Nephron progenitor cell (in vitro differentiated cells): ENCODE data around the gene PAX6.
A peak's percentile ranks its signal among the peaks of the same experiment; 100 is the strongest.

Source experiments
- DNase-seq: peaks from one replicate; pipeline ENCODE4 v3.0.0; 2021
- H3K27ac Mint-ChIP-seq: 2 replicates; pipeline ENCODE4 v1.8.0; 2021; ENCODE audit warnings: mild to moderate bottlenecking, moderate library complexity, mixed read lengths
- H3K27me3 Mint-ChIP-seq: 2 replicates; pipeline ENCODE4 v1.8.0; 2021; ENCODE audit warnings: mild to moderate bottlenecking, low read depth, mixed read lengths; ENCODE audit not compliant: poor library complexity
- H3K36me3 Mint-ChIP-seq: 2 replicates; pipeline ENCODE4 v1.8.0; 2021; ENCODE audit warnings: low read depth, mixed read lengths
- H3K4me1 Mint-ChIP-seq: 2 replicates; pipeline ENCODE4 v1.8.0; 2021; ENCODE audit warnings: mixed read lengths
- H3K4me3 Mint-ChIP-seq: 2 replicates; pipeline ENCODE4 v1.8.0; 2021; ENCODE audit warnings: mild to moderate bottlenecking, moderate library complexity, mixed read lengths
- H3K9me3 Mint-ChIP-seq: 2 replicates; pipeline ENCODE4 v1.8.0; 2021; ENCODE audit warnings: mild to moderate bottlenecking, moderate library complexity, mixed read lengths
- CTCF ChIP-seq: fragments of 200-600 bp; sonication (generic); IDR thresholded peaks from 2 replicates; pipeline ENCODE4 v1.5.0; 2021; ENCODE audit warnings: antibody characterized with exemption

The PAX6 gene

DNA sequence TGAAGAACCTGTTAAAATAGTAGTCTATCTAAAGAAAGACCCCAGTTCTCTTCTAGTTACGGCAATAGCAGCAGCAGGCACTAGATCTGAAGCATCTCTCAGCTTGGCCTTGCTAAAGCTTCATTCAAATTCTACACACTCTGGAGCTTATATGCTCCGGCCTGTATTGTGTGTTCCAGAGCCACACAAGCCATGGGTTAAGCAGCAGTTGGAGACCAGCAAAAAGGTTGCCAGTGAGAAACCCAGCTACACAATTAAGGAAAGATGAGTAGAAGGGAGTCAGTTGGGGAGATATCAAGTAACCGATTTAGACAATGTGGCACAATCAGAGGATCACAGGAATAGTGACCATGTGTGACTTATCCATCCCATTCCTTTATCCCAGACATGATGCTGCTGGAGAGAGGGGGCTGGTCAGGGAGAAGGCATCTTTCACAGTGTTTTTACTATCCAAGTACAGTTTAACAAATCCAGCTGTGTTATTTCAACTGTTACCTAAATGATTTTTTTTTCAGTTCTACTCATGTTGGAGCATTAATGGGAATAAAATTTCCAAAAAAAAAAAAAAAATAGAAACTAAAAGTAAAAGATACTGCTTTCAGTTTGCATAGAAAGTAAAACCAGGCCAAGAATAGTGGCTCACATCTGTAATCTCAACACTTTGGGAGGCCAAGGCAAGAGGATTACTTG lies 41.0 kb downstream of the PAX6 start:
- TF ChIP-seq CTCF = no peak
- H3K36me3 Mint-ChIP-seq = no peaks in the 10 kb centered on the region
- no peak for DNase-seq
- H3K4me1 Mint-ChIP-seq = no peaks in the 10 kb centered on the region
- no peaks in the 10 kb centered on the region for H3K9me3 Mint-ChIP-seq
- no peak overlapping the region for H3K4me3 Mint-ChIP-seq
- no peaks in the 10 kb centered on the region for H3K27me3 Mint-ChIP-seq
- no peak overlapping the region for H3K27ac Mint-ChIP-seq

- H3K27ac Mint-ChIP-seq = no peak overlapping the region
These were observed 42.1 kb downstream of the PAX6 start for GRCh38 chr11:31768749-31769640.

DNA sequence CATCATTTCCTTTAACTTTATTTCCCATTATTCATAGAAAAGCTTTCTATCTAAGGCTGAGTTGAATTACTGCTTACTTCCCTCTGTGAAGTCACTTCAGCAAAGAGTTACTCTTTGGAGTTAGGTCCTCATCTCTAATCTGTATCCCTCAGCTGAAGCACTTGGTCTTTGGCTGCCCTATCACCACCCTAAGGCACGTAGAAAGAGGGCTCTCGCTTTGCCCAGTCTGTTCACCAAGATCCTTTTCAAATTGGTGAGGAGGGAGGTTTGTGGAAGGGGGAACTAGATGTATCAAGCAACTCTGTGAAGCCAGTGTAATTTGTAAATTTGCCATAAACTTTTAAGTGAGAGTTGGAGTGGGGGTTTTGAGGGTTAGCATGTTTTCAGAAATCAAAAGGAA lies 43.4 kb downstream of the PAX6 start:
- Mint-ChIP-seq H3K4me3 (no peak overlapping the region), H3K4me1 (peaks cover 5% of the 10 kb centered on the region), H3K27ac (peak overlapping the region; percentile 33), H3K36me3 (no peaks in the 10 kb centered on the region), H3K9me3 (no peaks in the 10 kb centered on the region), H3K27me3 (no peaks in the 10 kb centered on the region)
- DNase-seq = no peak
- TF ChIP-seq CTCF = no peak

More at GRCh38 chr11:31768749-31769640, 42.1 kb downstream of the PAX6 start:
- no peaks in the 10 kb centered on the region for H3K4me1 Mint-ChIP-seq
- no peak for TF ChIP-seq CTCF
- no peaks in the 10 kb centered on the region for H3K9me3 Mint-ChIP-seq
- H3K36me3 Mint-ChIP-seq = no peaks in the 10 kb centered on the region
- no peaks in the 10 kb centered on the region for H3K27me3 Mint-ChIP-seq
- H3K4me3 Mint-ChIP-seq = no peak overlapping the region
- no peak for DNase-seq

DNA sequence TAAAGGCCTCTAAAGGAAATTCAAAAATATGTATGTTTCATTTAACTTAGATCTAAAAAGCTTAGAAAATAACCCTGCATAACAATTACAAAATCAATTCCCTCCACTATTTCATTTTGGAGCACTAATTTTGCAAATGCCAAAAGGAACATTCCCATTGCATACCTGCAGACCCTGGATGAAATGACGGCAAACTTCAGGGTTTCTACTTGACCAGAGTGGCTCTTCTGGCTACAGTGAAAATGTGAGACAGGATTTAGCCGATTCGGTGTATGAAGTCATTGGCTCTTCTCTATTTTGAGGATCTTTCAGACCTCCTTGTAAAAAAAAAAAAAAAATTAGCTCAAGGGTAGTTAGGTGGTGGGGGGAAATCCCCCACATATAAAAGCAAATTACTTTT lies 44.1 kb downstream of the PAX6 start:
- no peaks in the 10 kb centered on the region for H3K9me3 Mint-ChIP-seq
- no peak overlapping the region for H3K4me3 Mint-ChIP-seq
- H3K36me3 Mint-ChIP-seq = no peaks in the 10 kb centered on the region
- peaks cover 5% of the 10 kb centered on the region for H3K4me1 Mint-ChIP-seq
- H3K27ac Mint-ChIP-seq = no peak overlapping the region
- TF ChIP-seq CTCF = no peak
- H3K27me3 Mint-ChIP-seq = no peaks in the 10 kb centered on the region
- no peak for DNase-seq

- Mint-ChIP-seq H3K4me3 (no peak overlapping the region), H3K4me1 (peaks cover 5% of the 10 kb centered on the region), H3K36me3 (no peaks in the 10 kb centered on the region), H3K27me3 (no peaks in the 10 kb centered on the region), H3K27ac (no peak overlapping the region), H3K9me3 (no peaks in the 10 kb centered on the region)
- no peak for TF ChIP-seq CTCF
- no peak for DNase-seq
These were observed 46.4 kb downstream of the PAX6 start for GRCh38 chr11:31764766-31765165.
